Left ventricle myocardium superior (tissue), 1 donor: ENCODE measurements around the gene MACROD2. TPM values are rescaled to one million over a fixed set of nuclear protein-coding genes. Genes with fewer than 3 reads are reported as not detected.
"Not testable (repeated sequence)": the region's sequence is repeated elsewhere in the genome, so short reads cannot be mapped to it uniquely, and the experiment has no call there.

Experiments
- ATAC-seq: fragments of 200-7000 bp; cut with Tn5 transposase; one replicate; pipeline ENCODE4 v1.9.1; 2020; ENCODE audit warnings: mild to moderate bottlenecking, moderate library complexity
- DNase-seq: peaks from one replicate; pipeline ENCODE4 v3.0.0-alpha.2; 2020
- intact Hi-C: fragments of 100-400 bp; cut with micrococcal nuclease; formaldehyde crosslinking; loops from one replicate; pipeline ENCODE4 v1.11.0; 2022
- long read RNA-seq: library from polyadenylated mRNA; unstranded; transcript quantifications from one replicate; pipeline ENCODE4 v2.0.0, GENCODE V29; 2021
- total RNA-seq: library from RNA; stranded (reverse); fragmentation: NEBNext Ultra II Directional; extraction: Animal tissue kit (Norgen Biotek cat#: 25700); gene quantifications from one replicate; pipeline ENCODE4 v1.2.1, GENCODE V29; 2021
- donor health status: DM: no; HTN: yes; CAD: no; lungs with severe emphysema.

The MACROD2 gene
- 3.5 TPM for total RNA-seq
- long read RNA-seq, partial matches to known transcripts, result 0 of 2 reads
- long read RNA-seq, other reads (novel, unspliced or antisense), result 2 of 2 reads

DNA sequence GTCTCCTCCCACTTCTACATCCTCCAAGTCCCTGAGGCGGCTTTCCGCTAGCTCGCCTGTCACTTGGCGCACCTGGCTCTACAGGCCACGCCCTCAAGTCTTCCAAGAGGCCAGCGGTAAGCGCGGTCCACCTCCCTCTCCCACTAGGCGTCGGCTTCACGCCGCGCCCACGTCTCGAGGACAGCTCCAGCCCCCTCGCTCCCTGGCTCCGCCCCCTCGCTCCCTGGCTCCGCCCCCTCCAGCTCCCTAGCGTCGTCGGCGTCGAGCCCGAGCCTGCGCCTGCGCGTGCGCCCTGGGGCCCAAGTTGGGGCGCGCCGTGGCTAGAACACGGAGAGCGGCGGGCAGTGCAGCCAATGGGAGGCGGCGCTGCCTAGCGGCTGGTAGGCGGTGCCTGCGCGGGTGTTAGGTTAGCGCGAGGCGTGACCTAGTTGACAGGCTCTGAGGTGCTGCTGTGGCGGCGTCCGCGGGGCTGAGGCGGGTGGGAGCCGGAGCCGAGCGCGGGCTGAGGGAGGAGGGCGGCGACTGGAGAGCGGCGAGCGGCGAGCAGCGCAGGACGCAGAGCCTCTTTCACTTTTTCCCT lies at the start of gene MACROD2:
TSS of gene MACROD2 (plus strand) at position 431 of the 580 bp plus-strand sequence.
- intact Hi-C loops, result no loop called here
- DNase-seq, result peak; percentile 93
- peak; percentile 99 for ATAC-seq

DNA sequence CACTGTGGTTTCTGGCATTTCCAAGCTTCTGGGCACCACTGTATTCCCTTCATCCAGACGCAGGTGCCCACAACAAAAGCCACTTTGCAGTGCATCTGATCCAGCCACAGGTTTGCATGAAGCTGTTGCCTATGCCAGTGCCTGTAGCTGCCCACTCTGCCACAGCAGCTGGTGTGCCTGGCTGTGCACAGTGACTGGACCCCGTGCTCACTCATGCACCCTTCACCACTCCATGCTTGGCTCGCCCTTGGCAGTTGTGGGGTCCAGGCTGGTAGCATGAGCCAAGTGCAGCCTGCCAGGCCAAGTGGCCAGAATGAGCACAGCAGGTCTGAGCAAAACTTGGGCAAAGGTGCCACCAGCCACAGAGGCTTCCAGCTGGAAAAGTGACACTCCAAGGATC lies 47.6 kb upstream of the MACROD2 start:
- intact Hi-C loops, result no loop called here
- no peak for ATAC-seq
- DNase-seq, result no peak

DNA sequence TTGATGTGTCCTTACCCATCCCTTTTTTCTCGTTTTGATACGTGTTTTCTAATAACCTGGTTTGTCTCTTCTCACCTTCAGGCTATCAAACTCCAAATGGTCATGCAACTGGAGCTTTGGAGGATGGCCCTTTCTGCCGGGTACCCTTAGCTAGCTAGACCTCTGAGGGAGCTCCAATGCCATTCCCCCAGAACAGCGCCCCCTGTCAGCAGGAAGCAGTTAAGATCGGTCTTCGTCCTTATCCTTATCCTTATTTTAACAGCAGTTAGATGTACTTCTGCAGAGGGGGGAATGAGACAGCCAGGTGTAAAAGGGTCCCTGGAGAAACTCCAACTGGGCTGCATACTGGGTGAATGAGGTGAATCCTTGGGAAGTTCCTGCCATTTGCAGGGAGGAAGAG lies 42.1 kb upstream of the MACROD2 start:
- DNase-seq (no peak), ATAC-seq (no peak)
- intact Hi-C loops, result no loop called here

DNA sequence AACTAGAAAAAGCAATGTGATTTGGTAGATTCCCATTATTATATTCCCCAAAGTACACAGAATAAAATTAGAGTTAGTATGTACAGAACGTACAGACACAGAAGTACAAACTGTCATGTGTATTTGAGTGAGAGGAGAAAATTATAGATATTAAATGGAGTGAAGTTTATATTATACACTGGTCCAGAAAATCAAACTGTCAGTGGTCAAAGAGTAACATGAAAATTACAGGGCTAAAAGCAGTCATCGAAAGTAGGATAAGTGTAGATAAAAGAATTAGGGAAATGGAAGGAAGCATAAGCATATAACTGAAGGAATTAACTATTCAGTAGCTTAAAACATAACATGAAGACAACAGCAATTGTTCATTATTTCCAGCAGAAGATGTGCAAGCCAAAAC lies 35.2 kb upstream of the MACROD2 start:
- no peak for DNase-seq
- intact Hi-C loops, result no loop called here
- ATAC-seq, result no peak

DNA sequence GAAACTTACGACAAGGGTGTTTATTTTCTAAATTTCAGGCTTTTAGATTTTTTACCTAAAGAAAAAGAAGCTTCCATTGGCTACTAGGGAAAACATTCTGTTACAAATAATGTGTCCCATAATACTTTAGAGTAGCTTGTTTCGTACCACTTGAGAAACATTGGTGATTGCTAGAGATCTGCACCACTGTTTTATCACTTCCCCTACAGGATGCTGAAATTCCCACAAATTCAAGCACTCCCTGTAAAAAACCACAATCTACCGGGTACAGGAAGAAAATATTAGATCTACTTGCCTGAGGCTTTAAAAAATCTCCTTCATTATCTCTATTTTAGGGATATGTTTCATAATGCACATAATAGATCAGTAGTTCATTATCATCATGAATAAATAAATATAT lies 34.8 kb upstream of the MACROD2 start:
- intact Hi-C loops, result no loop called here
- no peak for ATAC-seq
- DNase-seq, result no peak

DNA sequence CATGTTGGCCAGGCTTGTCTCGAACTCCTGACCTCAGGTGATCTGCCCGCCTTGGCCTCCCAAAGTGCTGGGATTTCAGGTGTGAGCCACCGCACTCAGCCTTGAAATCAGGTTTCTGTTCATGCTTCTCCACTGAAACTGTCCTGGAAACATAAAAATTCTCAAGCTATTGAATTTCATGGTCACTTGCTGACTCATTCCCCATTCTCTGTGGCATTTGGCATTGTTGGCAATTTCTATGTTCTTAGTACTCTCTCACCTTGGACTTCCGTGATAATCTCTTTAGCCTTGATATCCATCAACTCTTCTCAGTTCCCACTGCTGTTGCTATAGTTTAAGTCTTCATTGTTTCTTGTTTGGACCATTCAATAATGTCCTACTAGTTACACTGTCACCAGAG lies 11.1 kb upstream of the MACROD2 start:
- ATAC-seq, result no peak
- intact Hi-C loops, result no loop called here
- no peak for DNase-seq

DNA sequence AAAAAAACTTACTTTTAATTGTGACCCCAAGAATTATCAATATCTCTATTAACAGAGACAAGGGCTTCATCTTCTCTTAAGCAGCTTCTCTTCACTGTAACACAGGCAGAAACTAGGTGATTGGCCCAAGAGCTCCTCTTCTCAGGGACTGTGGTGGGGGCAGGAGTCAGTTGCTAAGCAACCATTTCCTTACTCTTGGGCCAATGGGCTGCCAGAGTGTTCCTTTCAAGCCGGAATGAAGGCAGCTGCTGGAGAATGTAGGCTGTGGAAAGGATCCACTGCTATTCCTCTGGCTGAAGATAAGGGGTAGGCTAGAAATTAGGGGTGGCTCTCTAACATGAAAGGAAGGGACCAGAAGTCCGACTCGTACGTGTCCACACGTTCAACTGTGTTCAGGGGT lies 4.9 kb upstream of the MACROD2 start, which contains the start of gene SEL1L2:
TSS of gene SEL1L2 (minus strand) at position 150 of the 400 bp plus-strand sequence. CDS start at position 70, 80 bp downstream.
- intact Hi-C loops, result no loop called here
- ATAC-seq, result no peak
- no peak for DNase-seq

DNA sequence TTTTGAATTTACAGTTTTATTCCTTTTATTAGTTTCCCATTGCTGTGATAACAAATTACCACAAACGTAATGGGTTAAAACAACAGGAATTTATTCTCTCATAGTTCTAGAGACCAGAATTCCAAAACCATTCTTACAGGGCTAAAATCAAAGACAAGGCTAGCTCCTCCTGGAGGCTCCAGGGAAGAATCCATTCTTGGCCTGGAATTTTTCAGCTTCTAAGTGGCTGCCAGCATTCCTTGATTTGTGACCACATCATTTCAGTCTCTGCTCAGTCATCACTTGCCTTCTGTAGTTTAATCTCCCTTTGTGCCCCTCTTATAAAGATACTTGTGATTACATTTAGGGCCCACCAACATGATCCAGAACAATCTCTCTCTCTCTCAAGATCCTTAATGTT lies 4.0 kb upstream of the MACROD2 start:
- DNase-seq (no peak), ATAC-seq (no peak)
- intact Hi-C loops, result no loop called here

DNA sequence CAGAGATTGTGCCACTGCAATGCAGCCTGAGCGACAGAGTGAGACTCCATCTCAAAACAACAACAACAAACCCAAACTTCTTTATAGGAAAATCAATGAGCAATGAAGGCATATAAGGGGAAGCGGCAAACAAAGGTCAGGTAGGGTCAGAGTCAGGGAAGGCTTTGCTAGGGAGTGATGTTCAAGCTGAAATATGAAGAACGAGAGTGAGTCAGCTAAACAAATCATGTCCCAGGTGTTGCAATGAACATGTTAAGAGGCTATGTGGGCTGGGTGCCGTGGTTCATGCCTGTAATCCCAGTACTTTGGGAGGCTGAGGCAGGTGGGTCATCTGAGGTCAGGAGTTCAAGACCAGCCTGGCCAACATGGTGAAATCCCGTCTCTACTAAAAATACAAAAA lies 3.4 kb upstream of the MACROD2 start:
- ATAC-seq, DNase-seq, intact Hi-C loops: not testable (repeated sequence)

DNA sequence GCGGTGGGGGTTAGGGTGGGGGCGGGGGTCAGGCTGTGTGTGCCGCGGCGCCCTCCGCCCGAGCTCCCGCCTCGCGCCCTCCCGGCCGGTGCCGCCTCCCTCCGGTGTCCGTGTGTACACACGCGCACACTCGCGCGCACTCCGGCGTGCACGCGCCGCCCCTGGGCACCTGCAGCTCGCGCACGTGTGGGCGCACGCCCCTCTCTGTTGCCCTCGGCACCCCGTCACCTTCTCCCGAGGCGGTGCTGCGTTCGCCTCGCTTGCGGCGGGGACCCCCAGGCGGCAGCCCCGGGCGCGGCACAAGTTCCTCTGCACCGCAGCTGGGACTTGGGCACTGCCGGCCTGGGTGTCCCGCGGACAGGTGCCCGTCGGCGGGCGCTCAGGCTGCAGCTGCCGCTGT lies 525 bp downstream of the MACROD2 start:
- intact Hi-C loops, result no loop called here
- peak; percentile 55 for DNase-seq

DNA sequence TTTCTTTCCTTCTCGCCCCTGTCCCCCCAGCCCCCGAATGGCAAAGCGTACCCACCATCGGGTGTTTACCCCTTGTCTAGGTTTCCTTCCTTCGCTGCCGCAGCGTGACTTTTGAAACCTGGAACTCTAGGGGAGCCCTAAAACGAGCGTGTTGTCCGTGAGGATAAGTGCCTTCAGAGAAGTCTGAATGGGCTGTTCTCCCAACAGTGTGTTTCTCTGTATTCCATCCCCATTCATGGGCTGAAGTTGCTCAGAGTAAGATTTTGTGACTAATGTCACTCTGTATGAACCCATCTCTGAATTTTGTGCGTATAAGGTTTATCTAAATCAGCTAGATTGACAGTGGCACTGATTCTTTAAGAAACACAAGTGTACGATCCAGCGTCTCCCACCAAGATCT lies 949 bp downstream of the MACROD2 start:
- DNase-seq (no peak), ATAC-seq (no peak)
- intact Hi-C loops, result no loop called here

More for the DNA sequence above, 525 bp downstream of the MACROD2 start:
- ATAC-seq, result peak; percentile 70

DNA sequence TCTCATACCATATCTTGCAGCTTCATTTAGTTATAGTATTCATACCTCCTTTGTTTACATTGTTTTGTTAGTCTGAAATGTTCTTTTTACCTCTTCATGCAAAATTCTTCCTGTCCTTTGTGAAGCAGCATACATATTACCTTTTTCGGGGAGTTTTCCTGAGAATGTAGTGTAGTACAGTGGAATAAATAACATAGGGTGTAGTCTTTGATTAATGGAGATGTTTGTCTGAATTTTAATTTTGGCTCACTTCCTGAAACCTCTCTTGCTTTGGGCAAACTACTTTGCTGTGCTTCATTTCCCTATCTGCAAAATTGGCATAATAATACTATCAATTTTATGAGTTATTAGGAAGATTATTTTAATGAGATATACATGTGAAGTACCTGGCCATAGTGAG lies 5.6 kb downstream of the MACROD2 start:
- DNase-seq, result no peak
- intact Hi-C loops, result no loop called here
- ATAC-seq, result no peak

DNA sequence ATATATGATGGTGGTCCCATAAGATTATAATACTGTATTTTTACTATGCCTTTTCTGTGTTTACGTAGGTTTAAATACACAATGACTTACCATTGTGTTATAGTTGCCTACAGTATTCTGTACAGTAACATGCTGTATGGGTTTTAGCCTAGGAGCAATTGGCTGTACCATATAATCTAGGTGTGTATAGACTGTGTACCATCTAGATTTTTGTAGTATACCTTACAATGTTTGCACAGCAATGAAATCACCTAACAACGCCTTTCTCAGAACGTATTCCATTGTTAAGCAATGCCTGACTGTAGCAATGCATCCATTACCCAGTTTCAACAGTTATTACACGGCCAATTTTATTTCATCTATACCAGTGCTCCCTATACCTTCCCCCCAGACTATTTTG lies 10.7 kb downstream of the MACROD2 start:
- ATAC-seq (no peak), DNase-seq (no peak)
- intact Hi-C loops, result no loop called here

DNA sequence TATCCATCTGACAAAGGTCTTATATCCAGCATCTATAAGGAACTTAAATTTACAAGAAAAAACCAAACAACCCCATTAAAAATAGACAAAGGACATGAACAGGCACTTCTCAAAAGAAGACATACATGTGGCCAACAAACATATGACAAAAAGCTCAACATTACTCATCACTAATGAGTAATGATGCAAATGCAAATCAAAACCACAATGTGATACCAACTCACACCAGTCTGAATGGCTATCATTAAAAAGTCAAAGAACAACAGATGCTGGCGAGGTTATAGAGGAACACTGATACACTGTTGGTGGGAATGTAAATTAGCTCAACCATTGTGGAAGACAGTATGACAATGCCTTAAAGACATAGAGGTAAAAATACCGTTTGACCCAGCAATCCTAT lies 13.9 kb downstream of the MACROD2 start:
- no peak for ATAC-seq
- intact Hi-C loops, result no loop called here
- no peak for DNase-seq

DNA sequence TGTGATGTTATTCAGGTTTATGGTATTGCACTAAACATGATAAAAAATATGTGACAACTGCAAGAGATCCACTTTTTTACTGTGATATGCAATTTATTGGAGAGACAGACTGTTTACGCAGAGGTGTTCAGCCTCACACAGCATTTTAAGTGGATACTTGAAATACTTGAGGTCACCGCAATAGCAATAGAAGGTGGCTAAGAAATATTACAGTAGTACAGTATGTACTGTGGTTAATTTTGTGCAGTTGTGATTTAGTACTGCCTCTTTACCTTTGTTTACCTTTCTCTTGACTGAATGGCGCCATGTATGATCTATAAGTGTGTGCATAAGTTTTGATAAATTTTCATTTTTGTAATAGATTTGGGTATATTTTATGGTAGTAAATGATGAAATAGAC lies 17.4 kb downstream of the MACROD2 start:
- DNase-seq (no peak), ATAC-seq (no peak)
- intact Hi-C loops, result no loop called here

DNA sequence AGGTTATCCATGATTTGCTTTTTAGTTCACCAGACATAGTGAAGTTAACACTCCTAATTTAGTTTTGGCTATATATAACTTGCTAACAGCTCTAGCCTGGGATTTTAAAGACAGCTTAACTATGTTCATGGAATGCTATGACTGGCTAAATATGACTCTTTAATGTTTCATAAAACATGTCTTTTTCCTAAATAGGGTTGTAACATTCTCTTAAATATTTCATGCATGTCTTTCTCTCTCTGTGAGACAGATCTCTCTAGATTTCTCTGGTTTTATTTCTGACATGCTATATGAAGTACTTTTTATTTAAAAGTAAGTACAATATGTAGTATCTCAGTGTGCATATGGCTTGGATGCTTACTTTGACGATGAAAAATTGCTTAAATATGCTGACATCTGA lies 35.7 kb downstream of the MACROD2 start:
- intact Hi-C loops, result no loop called here
- DNase-seq (no peak), ATAC-seq (no peak)

DNA sequence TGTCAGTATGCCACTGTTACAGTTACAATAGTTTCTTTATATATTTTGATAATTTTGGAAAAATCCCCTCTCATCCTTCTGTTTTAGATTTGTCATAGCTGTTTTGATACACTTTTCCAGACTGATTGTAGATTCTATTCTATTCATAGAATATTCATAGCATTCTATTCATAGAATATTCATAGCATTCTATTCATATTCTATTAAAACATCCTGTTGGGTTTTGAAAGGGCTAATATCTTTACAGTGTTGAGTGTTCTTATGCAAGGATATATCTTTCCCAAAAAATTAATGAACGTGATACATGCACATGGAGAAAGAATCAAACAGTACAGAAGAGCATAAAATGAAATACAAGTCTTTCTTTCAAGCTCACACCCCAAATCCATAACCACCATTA lies 38.0 kb downstream of the MACROD2 start:
- ATAC-seq, result no peak
- intact Hi-C loops, result no loop called here
- DNase-seq, result no peak

DNA sequence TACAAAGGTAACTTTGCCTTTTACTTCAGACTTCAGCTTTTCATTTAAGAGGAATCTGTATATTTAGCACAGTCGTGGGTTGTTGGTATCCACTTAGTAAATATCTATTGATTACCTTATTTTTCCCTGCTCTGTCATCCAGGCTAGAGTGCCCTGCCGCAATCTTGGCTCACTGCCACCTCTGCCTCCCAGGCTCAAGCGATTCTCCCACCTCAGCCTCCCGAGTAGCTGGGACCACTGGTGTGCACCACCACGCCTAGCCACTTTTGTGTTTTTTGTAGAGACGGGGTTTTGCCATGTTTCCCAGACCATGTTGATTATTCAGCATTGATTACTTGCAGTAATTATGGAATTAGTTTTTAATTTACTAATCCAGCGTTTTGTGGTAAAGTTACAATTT lies 41.3 kb downstream of the MACROD2 start:
- ATAC-seq (no peak), DNase-seq (no peak)
- intact Hi-C loops, result no loop called here

DNA sequence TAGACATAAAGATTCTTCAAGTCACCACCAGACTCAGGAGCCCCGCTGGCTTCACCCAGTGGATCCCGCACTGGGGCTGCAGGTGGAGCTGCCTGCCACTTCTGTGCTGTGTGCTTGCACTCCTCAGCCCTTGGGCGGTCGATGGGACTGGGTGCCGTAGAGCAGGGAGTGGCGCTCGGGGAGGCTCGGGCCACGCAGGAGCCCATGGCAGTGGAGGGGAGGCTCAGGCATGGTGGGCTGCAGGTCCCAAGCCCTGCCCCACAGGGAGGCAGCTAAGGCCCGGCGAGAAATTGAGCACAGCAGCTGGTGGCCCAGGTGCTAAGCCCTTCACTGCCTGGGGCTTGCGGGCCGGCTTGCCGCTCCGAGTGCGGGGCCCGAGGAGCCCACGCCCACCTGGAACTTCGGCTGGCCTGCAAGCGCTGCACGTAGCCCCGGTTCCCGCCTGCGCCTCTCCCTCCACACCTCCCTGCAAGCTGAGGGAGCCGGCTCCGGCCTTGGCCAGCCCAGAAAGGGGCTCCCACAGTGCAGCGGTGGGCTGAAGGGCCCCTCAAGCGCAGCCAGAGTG lies 49.5 kb downstream of the MACROD2 start:
- DNase-seq, ATAC-seq, intact Hi-C loops: not testable (repeated sequence)

DNA sequence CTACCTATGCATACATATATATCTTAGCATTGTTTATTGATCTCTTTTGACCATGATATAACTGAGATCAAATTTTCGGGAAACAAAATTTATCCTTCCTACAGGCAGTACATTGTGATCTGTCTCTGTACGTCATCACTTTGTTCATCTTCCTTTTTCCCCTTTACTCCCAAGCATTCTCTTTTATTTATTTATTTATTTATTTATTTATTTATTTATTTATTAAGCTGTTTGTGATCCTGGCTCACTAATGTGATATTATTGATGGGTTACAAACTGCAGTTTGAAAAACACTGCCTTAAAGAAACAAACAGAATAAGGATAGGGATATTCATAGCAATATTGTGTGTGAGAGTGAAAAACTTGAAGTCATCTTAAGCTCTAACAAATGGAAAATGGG lies 51.2 kb downstream of the MACROD2 start:
- intact Hi-C loops, result no loop called here
- DNase-seq (no peak), ATAC-seq (no peak)

DNA sequence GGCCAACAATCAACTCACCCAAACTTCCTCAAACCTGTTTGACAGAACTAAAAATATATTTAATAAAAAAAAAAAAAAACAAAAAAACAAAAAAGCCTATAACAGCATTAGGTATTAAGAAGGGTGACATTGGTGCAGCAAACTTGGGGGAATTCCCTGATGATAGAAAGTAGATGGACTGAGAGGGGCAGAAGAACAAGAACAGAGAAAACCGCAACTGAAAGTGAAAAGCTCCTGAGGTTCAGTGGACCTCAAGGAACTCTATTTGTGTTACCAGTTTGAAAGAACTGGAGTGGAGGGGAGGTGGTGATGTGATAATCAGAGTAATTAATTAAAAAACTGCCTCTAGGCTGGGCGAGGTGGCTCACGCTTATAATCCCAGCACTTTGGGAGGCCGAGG lies 53.8 kb downstream of the MACROD2 start:
- intact Hi-C loops, result no loop called here
- no peak for ATAC-seq
- DNase-seq, result no peak
